Measurements from ENCODE around the gene SCN3A.

SCN3A gene

DNA sequence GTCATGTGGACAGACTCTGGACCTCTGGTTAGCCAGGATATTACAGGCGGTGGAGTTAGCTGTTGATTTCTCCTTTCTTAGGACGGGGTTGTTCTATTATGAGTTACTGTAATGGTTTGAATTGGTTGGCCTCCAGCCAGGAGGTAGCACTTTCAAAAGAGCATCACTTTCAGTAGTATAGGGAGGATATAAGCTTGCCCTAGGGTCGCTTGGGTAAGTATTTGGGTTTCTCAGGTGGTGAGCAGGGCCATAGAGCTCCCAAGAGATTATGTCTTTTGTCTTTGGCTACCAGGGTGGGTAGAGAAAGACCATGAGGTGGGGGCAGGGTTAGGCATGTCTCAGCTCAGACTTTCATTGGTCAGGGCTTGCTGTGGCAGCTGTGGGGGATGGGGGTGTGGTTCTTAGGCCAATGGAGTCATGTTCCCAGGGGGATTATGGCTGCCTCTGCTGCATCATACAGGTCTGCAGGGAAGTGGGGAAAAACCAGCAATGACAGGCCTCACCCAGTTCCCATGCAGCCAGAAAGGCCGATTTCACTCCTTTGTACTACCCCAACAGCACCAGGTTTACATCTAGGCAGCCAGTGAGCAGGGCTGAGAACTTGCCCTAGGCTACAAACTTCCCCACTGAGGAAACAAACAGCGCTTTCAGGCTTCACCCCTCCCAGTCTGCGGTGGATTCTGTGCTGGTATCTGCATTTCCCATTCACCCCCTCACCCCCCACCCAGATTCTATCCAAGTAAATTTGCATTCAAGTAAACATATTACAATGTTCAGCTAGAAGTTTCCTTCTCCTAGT, 159.1 kb downstream of the SCN3A start:
- DNase-seq = no peak

All from activated naive CD4-positive, alpha-beta T cell treated with anti-CD3 and anti-CD28 coated beads, Interleukin-2, amount 50 U/mL, for 16 hours (primary cell).